Large intestine (tissue), 12 donors: ENCODE measurements around the gene SMYD5. TPM values are rescaled to one million over a fixed set of nuclear protein-coding genes. Genes with fewer than 3 reads are reported as not detected.
"Not testable (repeated sequence)": the region's sequence is repeated elsewhere in the genome, so short reads cannot be mapped to it uniquely, and the experiment has no call there.

Experiments
- DNase-seq, 2 donors: peaks; one replicate each; pipeline versions ENCODE4 v3.0.0 to v3.0.0-alpha.2; 2013
- H3K27ac ChIP-seq: one replicate; pipeline ENCODE4 v1.5.1; 2013; ENCODE audit warnings: low read length
- H3K27me3 ChIP-seq: 2 replicates; pipeline ENCODE4 v1.6.1; 2013; ENCODE audit warnings: low read length; ENCODE audit not compliant: control insufficient read depth, insufficient read depth
- H3K36me3 ChIP-seq: 2 replicates; pipeline ENCODE4 v1.6.1; 2013; ENCODE audit warnings: low read length; ENCODE audit not compliant: control insufficient read depth, insufficient read depth
- H3K4me1 ChIP-seq: one replicate; pipeline ENCODE4 v1.6.1; 2013; ENCODE audit warnings: low read length; ENCODE audit not compliant: control insufficient read depth, insufficient read depth
- H3K4me3 ChIP-seq: one replicate; pipeline ENCODE4 v1.5.1; 2013; ENCODE audit warnings: low read length
- H3K9me3 ChIP-seq: one replicate; pipeline ENCODE4 v1.6.1; 2013; ENCODE audit warnings: mild to moderate bottlenecking, low read depth, low read length, moderate library complexity; ENCODE audit not compliant: control insufficient read depth
- WGBS: methylation state at CpG from one replicate; pipeline ENCODE4 v1.1.5; 2013; ENCODE audit warnings: low lambda C conversion rate; ENCODE audit not compliant: insufficient coverage; 5-methylcytosine and 5-hydroxymethylcytosine counted together
- long read RNA-seq, 11 donors: transcript quantifications; one replicate each; lab custom pipeline, GENCODE V29; 2026
- polyA plus RNA-seq: library from polyadenylated mRNA; unstranded; fragments of 120-200 nt; gene quantifications from one replicate; pipeline ENCODE4 v1.2.1, GENCODE V29; 2013

The SMYD5 gene
- 24.5 TPM for polyA plus RNA-seq
- long read RNA-seq, donor 1 = 0 reads
- long read RNA-seq, donor 2, partial matches to known transcripts = 0 of 1 reads
- long read RNA-seq, donor 2, other reads (novel, unspliced or antisense) = 0 of 1 reads
- long read RNA-seq, donor 3 = 0 reads
- long read RNA-seq, donor 4 = 0 reads
- long read RNA-seq, donor 5, partial matches to known transcripts = 0 of 1 reads
- long read RNA-seq, donor 5, other reads (novel, unspliced or antisense) = 0 of 1 reads
- long read RNA-seq, donor 6, partial matches to known transcripts = 26 of 27 reads
- long read RNA-seq, donor 6, other reads (novel, unspliced or antisense) = 0 of 27 reads
- long read RNA-seq, donor 7, partial matches to known transcripts = 0 of 2 reads
- long read RNA-seq, donor 7, other reads (novel, unspliced or antisense) = 0 of 2 reads
- long read RNA-seq, donor 8 = 0 reads
- long read RNA-seq, donor 9, partial matches to known transcripts = 17 of 44 reads
- long read RNA-seq, donor 9, other reads (novel, unspliced or antisense) = 23 of 44 reads
- long read RNA-seq, donor 10, partial matches to known transcripts = 0 of 1 reads
- long read RNA-seq, donor 10, other reads (novel, unspliced or antisense) = 0 of 1 reads
- long read RNA-seq, donor 11 = 0 reads

GRCh38 chr2:73214120-73215035 is at the start of gene SMYD5:
SMYD5 (plus strand) TSS chr2:73214245; CDS start chr2:73214267, 22 bp downstream.
- peak within 1 kb of the TSS; percentile 51 for H3K27ac ChIP-seq
- DNase-seq = peak; percentile 70 to 81
- WGBS = 0% methylated on average over 4 of the region's 64 CpGs
- H3K9me3 ChIP-seq = no peaks in the 10 kb centered on the region
- no peaks in the 10 kb centered on the region for H3K27me3 ChIP-seq
- H3K4me1 ChIP-seq = peaks cover 6% of the 10 kb centered on the region
- peak within 1 kb of the TSS; percentile 85 for H3K4me3 ChIP-seq
- peaks cover 9% of the 10 kb centered on the region for H3K36me3 ChIP-seq

GRCh38 chr2:73165978-73166377 is 48.1 kb upstream of the SMYD5 start:
- H3K27me3 ChIP-seq, H3K9me3 ChIP-seq, H3K36me3 ChIP-seq, H3K27ac ChIP-seq, DNase-seq, H3K4me3 ChIP-seq, H3K4me1 ChIP-seq: not testable (repeated sequence)
- WGBS = no CpG with 5 or more reads among the region's 11 CpGs

DNA sequence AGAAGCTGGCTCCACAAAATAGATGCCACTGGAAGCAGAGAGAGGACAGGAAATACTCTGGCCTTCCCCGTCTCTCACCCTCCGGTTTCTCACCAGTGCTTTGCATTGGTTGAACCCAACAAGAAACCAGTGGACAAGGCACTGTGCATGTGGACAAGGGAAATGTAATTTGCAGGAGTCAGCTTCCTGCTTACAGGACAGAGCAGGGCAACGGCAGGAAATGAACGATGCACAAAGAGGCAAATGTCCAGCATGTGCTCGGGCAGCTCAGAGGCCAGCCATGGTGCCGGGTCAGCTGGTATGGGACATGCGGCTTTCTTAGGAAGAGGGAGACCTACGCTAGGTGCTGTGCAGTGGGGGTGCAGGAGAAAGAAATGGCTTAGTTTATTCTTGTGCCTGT is 47.2 kb upstream of the SMYD5 start:
- DNase-seq, H3K27me3 ChIP-seq, H3K36me3 ChIP-seq, H3K4me1 ChIP-seq, H3K9me3 ChIP-seq, H3K27ac ChIP-seq, H3K4me3 ChIP-seq: not testable (repeated sequence)
- no CpG with 5 or more reads among the region's 8 CpGs for WGBS

DNA sequence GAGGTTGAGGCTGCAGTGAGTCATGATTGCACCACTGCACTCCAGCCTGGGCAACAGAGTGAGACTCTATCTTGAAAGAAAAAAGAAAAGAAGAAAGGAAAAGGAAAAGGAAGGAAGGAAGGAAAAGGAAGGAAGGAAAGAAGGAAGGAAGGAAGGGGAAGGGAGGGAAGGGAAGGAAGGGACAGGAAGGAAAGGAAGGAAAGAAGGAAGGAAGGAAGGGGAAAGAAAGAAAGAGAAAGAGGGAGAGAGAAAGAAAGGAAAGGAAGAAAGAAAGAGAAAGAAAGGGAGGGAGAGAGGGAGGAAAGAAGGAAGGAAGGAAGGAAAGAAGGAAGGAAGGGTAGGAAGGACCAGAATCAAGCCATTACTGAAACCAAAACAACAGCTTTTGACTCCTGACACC is 45.7 kb upstream of the SMYD5 start:
- not testable (repeated sequence) for H3K9me3 ChIP-seq, H3K36me3 ChIP-seq, H3K4me1 ChIP-seq, H3K27me3 ChIP-seq, H3K27ac ChIP-seq, DNase-seq, H3K4me3 ChIP-seq

DNA sequence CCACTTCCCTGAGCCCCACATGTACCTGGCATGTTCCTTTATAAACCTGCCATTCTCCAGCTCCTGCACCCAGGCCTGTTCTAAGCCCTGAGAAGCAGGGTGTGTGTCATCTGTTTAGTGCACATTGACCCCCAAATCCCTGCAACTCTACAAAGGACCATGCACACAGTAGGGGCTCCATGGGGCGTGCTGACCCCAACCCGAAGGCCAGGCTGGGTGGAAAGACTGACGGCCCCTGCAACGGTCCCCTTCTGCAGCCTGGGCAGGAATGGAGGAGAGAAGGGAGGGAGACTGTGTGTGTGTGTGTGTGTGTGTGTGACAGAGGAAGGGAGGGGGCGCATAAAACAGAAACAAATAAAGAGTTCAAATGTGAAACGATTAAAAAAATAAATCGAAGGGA is 43.7 kb upstream of the SMYD5 start:
- H3K4me3 ChIP-seq, H3K9me3 ChIP-seq, H3K27ac ChIP-seq, DNase-seq, H3K36me3 ChIP-seq, H3K4me1 ChIP-seq: not testable (repeated sequence)
- H3K27me3 ChIP-seq = peaks cover 22% of the 10 kb centered on the region
- WGBS = 75% methylated on average over 2 of the region's 7 CpGs

GRCh38 chr2:73172963-73173362 is 41.1 kb upstream of the SMYD5 start:
- H3K27ac ChIP-seq = no peak overlapping the region
- peaks cover 46% of the 10 kb centered on the region for H3K27me3 ChIP-seq
- no peak overlapping the region for H3K4me3 ChIP-seq
- WGBS = no CpG with 5 or more reads among the region's 6 CpGs
- no peaks in the 10 kb centered on the region for H3K36me3 ChIP-seq
- peak in 1 of 2 donors; percentile 18 for DNase-seq
- peaks cover 4% of the 10 kb centered on the region for H3K9me3 ChIP-seq
- peaks cover 25% of the 10 kb centered on the region for H3K4me1 ChIP-seq

GRCh38 chr2:73173781-73174180 is 40.3 kb upstream of the SMYD5 start:
- Histone ChIP-seq H3K36me3 (no peaks in the 10 kb centered on the region), H3K4me1 (peaks cover 25% of the 10 kb centered on the region), H3K4me3 (no peak overlapping the region), H3K27ac (no peak overlapping the region), H3K27me3 (peaks cover 54% of the 10 kb centered on the region), H3K9me3 (peaks cover 4% of the 10 kb centered on the region)
- DNase-seq = no peak
- no CpG with 5 or more reads among the region's 7 CpGs for WGBS

DNA sequence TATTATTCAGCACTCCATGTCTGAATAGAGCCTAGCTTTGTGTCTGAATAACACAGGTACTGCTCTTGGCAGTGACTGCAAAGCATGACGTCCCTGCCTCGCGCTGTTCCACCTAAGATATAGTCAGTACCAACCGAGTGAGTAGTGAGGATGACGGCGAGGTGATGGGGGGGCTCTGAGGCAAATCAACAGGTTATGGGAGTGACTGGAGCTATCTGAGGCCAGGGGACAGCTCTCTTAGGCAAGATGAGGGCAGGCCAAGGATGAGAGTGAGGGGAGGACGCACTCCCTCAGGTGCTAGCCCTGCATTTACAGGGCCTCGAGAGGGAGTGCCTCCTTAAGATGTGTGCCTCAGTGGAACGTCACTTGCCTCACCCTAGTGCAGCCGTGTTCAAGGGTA is 39.8 kb upstream of the SMYD5 start:
- no CpG with 5 or more reads among the region's 10 CpGs for WGBS
- DNase-seq = no peak

DNA sequence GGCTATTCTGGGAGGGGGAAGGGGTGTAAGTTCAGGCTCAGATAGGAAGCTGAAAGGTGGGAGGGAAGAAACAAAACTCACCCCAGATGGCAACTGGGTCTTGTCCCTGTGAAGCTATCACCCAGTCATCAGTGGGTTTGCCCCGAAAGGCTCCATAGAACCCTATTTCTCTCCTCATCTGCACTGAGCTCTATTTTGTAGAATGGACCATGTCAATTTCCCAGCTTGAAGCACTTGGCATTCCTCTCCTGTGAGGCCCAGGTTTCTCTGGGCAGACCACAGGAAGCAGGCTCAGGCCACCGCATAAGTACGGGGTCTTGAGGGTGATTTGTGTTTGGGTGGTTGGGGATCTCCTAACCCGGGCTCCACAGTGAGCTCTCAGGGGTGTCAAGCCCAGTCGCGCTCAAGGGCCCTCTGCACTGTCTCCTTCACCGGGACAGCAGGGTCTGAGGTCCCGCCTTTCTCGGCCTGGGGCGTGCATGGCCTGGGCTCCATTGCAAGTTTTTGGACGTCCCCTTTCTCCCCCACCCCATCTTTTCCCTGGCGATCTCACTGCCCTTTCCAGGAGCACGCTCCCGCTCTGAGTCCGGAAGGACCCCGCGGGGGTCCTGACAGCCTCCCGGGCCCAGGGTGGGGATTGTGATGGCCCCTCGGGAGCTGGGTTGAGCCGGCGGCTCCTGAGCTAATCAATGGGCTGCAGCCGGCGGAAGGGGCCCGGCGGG is 38.9 kb upstream of the SMYD5 start:
- Histone ChIP-seq H3K27ac (no peak overlapping the region), H3K27me3 (peaks cover 57% of the 10 kb centered on the region), H3K4me1 (peaks cover 25% of the 10 kb centered on the region)

More for the DNA sequence above, 39.8 kb upstream of the SMYD5 start:
- H3K27ac ChIP-seq = no peak overlapping the region
- peaks cover 25% of the 10 kb centered on the region for H3K4me1 ChIP-seq
- peaks cover 4% of the 10 kb centered on the region for H3K9me3 ChIP-seq
- H3K4me3 ChIP-seq = no peak overlapping the region
- H3K27me3 ChIP-seq = peaks cover 56% of the 10 kb centered on the region
- no peaks in the 10 kb centered on the region for H3K36me3 ChIP-seq

More for the DNA sequence above, 38.9 kb upstream of the SMYD5 start:
- DNase-seq = no peak
- Histone ChIP-seq H3K4me3 (peak overlapping the region; percentile 36), H3K9me3 (peaks cover 4% of the 10 kb centered on the region), H3K36me3 (no peaks in the 10 kb centered on the region)
- WGBS = no CpG with 5 or more reads among the region's 25 CpGs
